Trophoblast cell (in vitro differentiated cells and primary cell): ENCODE measurements around the gene SLIT3.

Experiments used
- DNase-seq, 2 donors: peaks; one replicate each; pipeline ENCODE4 v3.0.0-alpha.2; 2016
- H2AFZ ChIP-seq: 2 replicates; pipeline ENCODE4 v1.6.1; 2013; ENCODE audit warnings: low read length, moderate library complexity, mild to moderate bottlenecking; ENCODE audit not compliant: insufficient read depth, poor library complexity
- H2AK5ac ChIP-seq: 2 replicates; pipeline ENCODE4 v1.6.1; 2013; ENCODE audit warnings: mild to moderate bottlenecking, low read length
- H2BK120ac ChIP-seq: 2 replicates; pipeline ENCODE4 v1.6.1; 2013; ENCODE audit warnings: low read length, mild to moderate bottlenecking, moderate library complexity; ENCODE audit not compliant: insufficient read depth, poor library complexity
- H2BK12ac ChIP-seq: 2 replicates; pipeline ENCODE4 v1.6.1; 2013; ENCODE audit warnings: mild to moderate bottlenecking, low read length, moderate library complexity
- H2BK5ac ChIP-seq: 2 replicates; pipeline ENCODE4 v1.6.1; 2013; ENCODE audit warnings: low read length, low read depth, moderate library complexity, mild to moderate bottlenecking; ENCODE audit not compliant: poor library complexity
- H3K14ac ChIP-seq: 2 replicates; pipeline ENCODE4 v1.6.1; 2013; ENCODE audit warnings: mild to moderate bottlenecking, low read length
- H3K18ac ChIP-seq: 2 replicates; pipeline ENCODE4 v1.6.1; 2013; ENCODE audit warnings: mild to moderate bottlenecking, low read length
- H3K23ac ChIP-seq: 2 replicates; pipeline ENCODE4 v1.6.1; 2013; ENCODE audit warnings: low read length
- H3K27ac ChIP-seq: 2 replicates; pipeline ENCODE4 v1.5.1; 2013; ENCODE audit warnings: low read depth, mild to moderate bottlenecking, inconsistent platforms, low read length, moderate library complexity
- H3K27me3 ChIP-seq: 2 replicates; pipeline ENCODE4 v1.6.1; 2013; ENCODE audit warnings: inconsistent platforms, mild to moderate bottlenecking, low read length, moderate library complexity; ENCODE audit not compliant: insufficient read depth
- H3K36me3 ChIP-seq, 2 experiments: 1 replicate in 1 of 2; 2 replicates in 1 of 2; pipeline ENCODE4 v1.6.1; 2013; ENCODE audit warnings: low read length in 2 of 2, mild to moderate bottlenecking in 2 of 2, moderate library complexity in 1 of 2; ENCODE audit not compliant: insufficient read depth in 2 of 2, control insufficient read depth in 1 of 2
- H3K4ac ChIP-seq: 2 replicates; pipeline ENCODE4 v1.6.1; 2013; ENCODE audit warnings: low read depth, mild to moderate bottlenecking, low read length, moderate library complexity
- H3K4me1 ChIP-seq, 2 experiments: 1 replicate in 1 of 2; 2 replicates in 1 of 2; pipeline ENCODE4 v1.6.1; 2013; ENCODE audit warnings: low read length in 2 of 2, mild to moderate bottlenecking in 2 of 2, moderate library complexity in 1 of 2; ENCODE audit not compliant: insufficient read depth in 2 of 2, control insufficient read depth in 1 of 2
- H3K4me2 ChIP-seq: 2 replicates; pipeline ENCODE4 v1.6.1; 2013; ENCODE audit warnings: inconsistent platforms, mild to moderate bottlenecking, low read length, moderate library complexity
- H3K4me3 ChIP-seq: 2 replicates; pipeline ENCODE4 v1.5.1; 2013; ENCODE audit warnings: mild to moderate bottlenecking, low read depth, low read length, inconsistent platforms
- H3K79me1 ChIP-seq: one replicate; pipeline ENCODE4 v1.6.1; 2013; ENCODE audit warnings: low read length
- H3K79me2 ChIP-seq: 2 replicates; pipeline ENCODE4 v1.6.1; 2013; ENCODE audit warnings: low read length, mild to moderate bottlenecking; ENCODE audit not compliant: control insufficient read depth, insufficient read depth, poor library complexity
- H3K9ac ChIP-seq: 2 replicates; pipeline ENCODE4 v1.6.1; 2013; ENCODE audit warnings: mild to moderate bottlenecking, low read length
- H3K9me3 ChIP-seq: 2 replicates; pipeline ENCODE4 v1.6.1; 2013; ENCODE audit warnings: low read depth, mild to moderate bottlenecking, control low read depth, inconsistent platforms, low read length; ENCODE audit not compliant: insufficient read depth
- H4K12ac ChIP-seq: 2 replicates; pipeline ENCODE4 v1.6.1; 2013; ENCODE audit warnings: low read depth, mild to moderate bottlenecking, low read length, moderate library complexity
- H4K8ac ChIP-seq: 2 replicates; pipeline ENCODE4 v1.6.1; 2013; ENCODE audit warnings: low read depth, mild to moderate bottlenecking, low read length, moderate library complexity
- H4K91ac ChIP-seq: one replicate; pipeline ENCODE4 v1.6.1; 2013; ENCODE audit warnings: low read depth, mild to moderate bottlenecking, low read length, moderate library complexity
- WGBS: extraction: QIAGEN DNeasy Blood & Tissue Kit; methylation state at CpG from one replicate; pipeline ENCODE4 v1.1.7; 2013; ENCODE audit warnings: missing lambda C conversion rate; ENCODE audit not compliant: insufficient read length, insufficient coverage; ENCODE audit errors: extremely low coverage; 5-methylcytosine and 5-hydroxymethylcytosine counted together

SLIT3 gene

DNA sequence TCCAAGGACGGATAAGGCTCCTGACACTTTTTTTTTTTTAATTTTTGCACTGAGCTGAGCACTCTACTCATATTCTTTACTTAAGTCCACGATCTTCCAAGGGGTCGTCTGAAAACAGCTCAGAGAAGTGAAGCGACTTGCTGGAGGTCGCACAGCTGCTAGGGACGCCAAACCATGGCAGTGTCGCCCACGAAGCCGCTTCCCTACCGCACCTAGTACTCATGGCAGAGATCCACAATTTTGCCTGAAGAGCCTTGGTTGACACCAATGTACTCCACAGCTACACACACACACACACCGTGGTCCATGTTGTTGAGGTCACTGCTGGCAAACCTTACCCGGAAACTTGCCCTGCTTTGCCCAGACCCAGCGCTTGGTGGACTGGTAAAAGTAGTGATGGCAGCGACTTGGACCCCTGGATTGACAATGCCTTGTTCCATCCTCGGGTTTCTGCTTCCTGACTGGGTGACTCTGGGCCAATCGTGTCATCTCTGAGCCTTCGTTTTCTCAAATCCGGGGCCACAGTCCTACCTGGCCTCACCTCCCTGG, 521 bp upstream of the SLIT3 start:
- DNase-seq: no peak
- H4K91ac ChIP-seq: peak overlapping the region; percentile 64
- H2AFZ ChIP-seq: no peak overlapping the region
- peak overlapping the region; percentile 37 for H2BK12ac ChIP-seq
- H3K79me2 ChIP-seq: peaks cover 6% of the 10 kb centered on the region
- H3K4me2 ChIP-seq: peak overlapping the region; percentile 58
- no peak overlapping the region for H4K12ac ChIP-seq
- H3K18ac ChIP-seq: peak overlapping the region; percentile 21
- H3K27me3 ChIP-seq: no peaks in the 10 kb centered on the region
- H3K4ac ChIP-seq: no peak overlapping the region
- peak overlapping the region; percentile 25 for H2AK5ac ChIP-seq
- peak overlapping the region; percentile 35 for H3K27ac ChIP-seq
- peak overlapping the region; percentile 34 for H3K4me3 ChIP-seq
- H2BK5ac ChIP-seq: no peak overlapping the region
- peak overlapping the region; percentile 15 for H3K14ac ChIP-seq
- H3K4me1 ChIP-seq: peaks cover 19 to 28% of the 10 kb centered on the region in 2 experiments
- peaks cover 0 to 2% of the 10 kb centered on the region in 2 experiments for H3K36me3 ChIP-seq
- H2BK120ac ChIP-seq: peak overlapping the region; percentile 5
- peak overlapping the region; percentile 57 for H3K9ac ChIP-seq
- no CpG with 5 or more reads among the region's 18 CpGs for WGBS
- H3K79me1 ChIP-seq: peaks cover 11% of the 10 kb centered on the region
- H3K23ac ChIP-seq: peak overlapping the region; percentile 27
- H3K9me3 ChIP-seq: no peaks in the 10 kb centered on the region
- H4K8ac ChIP-seq: peak overlapping the region; percentile 15

GRCh38 chr5:169299663-169300467, 1.1 kb downstream of the SLIT3 start:
- no peak overlapping the region for H2BK5ac ChIP-seq
- H3K4me3 ChIP-seq: peak overlapping the region; percentile 88
- H3K4me1 ChIP-seq: peaks cover 22 to 30% of the 10 kb centered on the region in 2 experiments
- no peaks in the 10 kb centered on the region for H3K27me3 ChIP-seq
- peaks cover 3 to 6% of the 10 kb centered on the region in 2 experiments for H3K36me3 ChIP-seq
- peak overlapping the region; percentile 58 for H3K27ac ChIP-seq
- H2BK12ac ChIP-seq: peak overlapping the region; percentile 30
- H3K79me1 ChIP-seq: peaks cover 11% of the 10 kb centered on the region
- DNase-seq: no peak
- H3K14ac ChIP-seq: peak overlapping the region; percentile 89
- peaks cover 6% of the 10 kb centered on the region for H3K79me2 ChIP-seq
- peak overlapping the region; percentile 91 for H3K18ac ChIP-seq
- peak overlapping the region; percentile 85 for H3K9ac ChIP-seq
- H2BK120ac ChIP-seq: peak overlapping the region; percentile 71
- no CpG with 5 or more reads among the region's 35 CpGs for WGBS
- peak overlapping the region; percentile 85 for H3K4ac ChIP-seq
- H3K4me2 ChIP-seq: peak overlapping the region; percentile 58
- H4K8ac ChIP-seq: peak overlapping the region; percentile 80
- H2AK5ac ChIP-seq: peak overlapping the region; percentile 28
- no peaks in the 10 kb centered on the region for H3K9me3 ChIP-seq
- peak overlapping the region; percentile 74 for H4K12ac ChIP-seq
- no peak overlapping the region for H2AFZ ChIP-seq
- H3K23ac ChIP-seq: no peak overlapping the region
- peak overlapping the region; percentile 92 for H4K91ac ChIP-seq

DNA sequence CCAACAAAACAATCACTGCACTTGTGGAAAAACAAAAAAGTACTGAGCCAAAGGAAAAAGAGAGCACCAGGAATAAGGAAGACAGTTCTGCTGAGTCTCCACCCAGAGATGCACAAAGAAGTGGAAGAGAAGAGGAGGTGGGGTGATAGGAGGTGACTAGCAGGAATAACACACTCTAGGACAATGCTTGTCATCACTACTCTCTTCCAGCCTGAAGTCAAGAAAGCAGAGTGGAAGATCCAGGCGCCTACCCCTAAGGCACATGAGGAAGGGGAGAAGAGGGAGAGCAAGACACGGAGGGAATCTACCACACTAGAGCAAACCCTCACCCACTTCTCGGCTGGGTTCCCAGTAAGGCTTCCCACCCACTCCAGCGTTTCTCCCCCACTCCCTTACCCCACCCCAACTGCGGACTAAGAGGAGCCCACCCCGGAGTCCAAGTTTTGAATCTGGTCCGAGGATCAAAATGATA, 1.7 kb downstream of the SLIT3 start:
- H3K4me1 ChIP-seq: peaks cover 22 to 30% of the 10 kb centered on the region in 2 experiments
- no peak overlapping the region for H2AK5ac ChIP-seq
- no peak overlapping the region for H4K8ac ChIP-seq

GRCh38 chr5:169298193-169298592, 2.7 kb downstream of the SLIT3 start:
- WGBS: no CpG with 5 or more reads among the region's 6 CpGs

More for the DNA sequence above, 1.7 kb downstream of the SLIT3 start:
- H2BK5ac ChIP-seq: no peak overlapping the region
- no peak overlapping the region for H3K18ac ChIP-seq
- peak overlapping the region; percentile 57 for H3K4me3 ChIP-seq
- H2AFZ ChIP-seq: no peak overlapping the region
- no peaks in the 10 kb centered on the region for H3K27me3 ChIP-seq
- peaks cover 3 to 6% of the 10 kb centered on the region in 2 experiments for H3K36me3 ChIP-seq
- H3K4me2 ChIP-seq: peak overlapping the region; percentile 58
- no peak overlapping the region for H3K9ac ChIP-seq
- no peak for DNase-seq
- H3K79me2 ChIP-seq: peaks cover 6% of the 10 kb centered on the region
- no peak overlapping the region for H4K91ac ChIP-seq
- WGBS: no CpG with 5 or more reads among the region's 7 CpGs
- no peak overlapping the region for H2BK12ac ChIP-seq
- no peak overlapping the region for H3K23ac ChIP-seq
- no peak overlapping the region for H4K12ac ChIP-seq
- no peak overlapping the region for H2BK120ac ChIP-seq
- H3K14ac ChIP-seq: no peak overlapping the region
- no peak overlapping the region for H3K27ac ChIP-seq
- no peaks in the 10 kb centered on the region for H3K9me3 ChIP-seq
- H3K4ac ChIP-seq: peak overlapping the region; percentile 27
- H3K79me1 ChIP-seq: peaks cover 11% of the 10 kb centered on the region

More at GRCh38 chr5:169298193-169298592, 2.7 kb downstream of the SLIT3 start:
- H2BK12ac ChIP-seq: no peak overlapping the region
- H3K9me3 ChIP-seq: no peaks in the 10 kb centered on the region
- no peak overlapping the region for H2AK5ac ChIP-seq
- H3K4ac ChIP-seq: no peak overlapping the region
- no peak overlapping the region for H2BK5ac ChIP-seq
- H3K4me1 ChIP-seq: peaks cover 22 to 30% of the 10 kb centered on the region in 2 experiments
- H4K12ac ChIP-seq: no peak overlapping the region
- peak overlapping the region; percentile 30 for H3K18ac ChIP-seq
- H3K27ac ChIP-seq: no peak overlapping the region
- H3K23ac ChIP-seq: no peak overlapping the region
- H4K8ac ChIP-seq: no peak overlapping the region
- peaks cover 6% of the 10 kb centered on the region for H3K79me2 ChIP-seq
- H4K91ac ChIP-seq: no peak overlapping the region
- peak overlapping the region; percentile 18 for H3K4me3 ChIP-seq
- H3K14ac ChIP-seq: no peak overlapping the region
- DNase-seq: no peak
- peaks cover 6 to 8% of the 10 kb centered on the region in 2 experiments for H3K36me3 ChIP-seq
- no peak overlapping the region for H2AFZ ChIP-seq
- H3K9ac ChIP-seq: no peak overlapping the region
- no peaks in the 10 kb centered on the region for H3K27me3 ChIP-seq
- H3K79me1 ChIP-seq: peaks cover 11% of the 10 kb centered on the region
- peak overlapping the region; percentile 44 for H3K4me2 ChIP-seq
- no peak overlapping the region for H2BK120ac ChIP-seq
